A204.1 (cell line): Measurements from ENCODE around the gene UPP1.
"Not testable (repeated sequence)": the region's sequence is repeated elsewhere in the genome, so short reads cannot be mapped to it uniquely, and the experiment has no call there.

Experiments used
- FAIRE-seq: peaks from 2 replicates; lab custom pipeline; 2012; peaks lifted over from hg19 to GRCh38; lab: Jason Lieb, UNC

UPP1 gene

GRCh38 chr7:48089046-48090003, at the start of gene UPP1:
Gene UPP1, plus strand, starts transcription at chr7:48089265. Its CDS starts 5,519 bp downstream, at chr7:48094784.
- no peak for FAIRE-seq

- no peak for FAIRE-seq
Observed at GRCh38 chr7:48040944-48041652, 48.0 kb upstream of the UPP1 start.

- no peak for FAIRE-seq
Observed at GRCh38 chr7:48041653-48041970, 47.5 kb upstream of the UPP1 start.

- no peak for FAIRE-seq
Observed at GRCh38 chr7:48042216-48042615, 46.8 kb upstream of the UPP1 start.

- no peak for FAIRE-seq
Observed at GRCh38 chr7:48042636-48043035, 46.4 kb upstream of the UPP1 start.

GRCh38 chr7:48045195-48045765, 43.8 kb upstream of the UPP1 start:
- no peak for FAIRE-seq

- FAIRE-seq = no peak
Observed at GRCh38 chr7:48046458-48046857, 42.6 kb upstream of the UPP1 start.

GRCh38 chr7:48048113-48048512, 41.0 kb upstream of the UPP1 start:
- no peak for FAIRE-seq

GRCh38 chr7:48049850-48050249, 39.2 kb upstream of the UPP1 start:
- no peak for FAIRE-seq

GRCh38 chr7:48052748-48053147, 36.3 kb upstream of the UPP1 start:
- FAIRE-seq = no peak

- FAIRE-seq = no peak
Observed at GRCh38 chr7:48053736-48054135, 35.3 kb upstream of the UPP1 start.

GRCh38 chr7:48058990-48059389, 30.1 kb upstream of the UPP1 start:
- no peak for FAIRE-seq

- FAIRE-seq = no peak
Observed at GRCh38 chr7:48059706-48060105, 29.4 kb upstream of the UPP1 start.

- FAIRE-seq = no peak
Observed at GRCh38 chr7:48063985-48064384, 25.1 kb upstream of the UPP1 start.

- no peak for FAIRE-seq
Observed at GRCh38 chr7:48067475-48067874, 21.6 kb upstream of the UPP1 start.

- FAIRE-seq = no peak
Observed at GRCh38 chr7:48074204-48074654, 14.8 kb upstream of the UPP1 start.

- FAIRE-seq = no peak
Observed at GRCh38 chr7:48077423-48077822, 11.6 kb upstream of the UPP1 start.

- no peak for FAIRE-seq
Observed at GRCh38 chr7:48078470-48078869, 10.6 kb upstream of the UPP1 start.

- FAIRE-seq = not testable (repeated sequence)
Observed at GRCh38 chr7:48082378-48082777, 6.7 kb upstream of the UPP1 start.

- no peak for FAIRE-seq
Observed at GRCh38 chr7:48083114-48083830, 5.8 kb upstream of the UPP1 start.

- FAIRE-seq = no peak
Observed at GRCh38 chr7:48084727-48085432, 4.2 kb upstream of the UPP1 start.

GRCh38 chr7:48085433-48085791, 3.7 kb upstream of the UPP1 start:
- no peak for FAIRE-seq
